Measurements from ENCODE around the gene CPEB3.

The CPEB3 gene

DNA sequence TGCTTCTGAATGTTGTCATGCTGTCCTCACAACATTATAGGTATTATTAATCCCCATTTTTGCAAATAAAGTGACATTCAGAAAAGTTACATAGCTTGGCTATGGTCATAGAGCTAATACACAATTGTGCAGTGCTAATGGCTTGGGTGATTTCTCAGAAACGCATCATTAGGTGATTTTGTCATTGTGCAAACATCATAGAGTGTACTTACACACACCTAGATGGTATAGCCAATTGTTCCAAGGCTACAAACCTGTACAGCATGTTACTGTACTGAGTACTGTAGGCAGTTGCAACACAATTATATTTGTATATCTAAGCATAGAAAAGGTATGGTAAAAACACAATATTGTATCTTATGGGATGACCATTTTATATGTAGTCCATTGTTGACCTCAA is 276.3 kb downstream of the CPEB3 start:
- DNase-seq: no peak

DNA sequence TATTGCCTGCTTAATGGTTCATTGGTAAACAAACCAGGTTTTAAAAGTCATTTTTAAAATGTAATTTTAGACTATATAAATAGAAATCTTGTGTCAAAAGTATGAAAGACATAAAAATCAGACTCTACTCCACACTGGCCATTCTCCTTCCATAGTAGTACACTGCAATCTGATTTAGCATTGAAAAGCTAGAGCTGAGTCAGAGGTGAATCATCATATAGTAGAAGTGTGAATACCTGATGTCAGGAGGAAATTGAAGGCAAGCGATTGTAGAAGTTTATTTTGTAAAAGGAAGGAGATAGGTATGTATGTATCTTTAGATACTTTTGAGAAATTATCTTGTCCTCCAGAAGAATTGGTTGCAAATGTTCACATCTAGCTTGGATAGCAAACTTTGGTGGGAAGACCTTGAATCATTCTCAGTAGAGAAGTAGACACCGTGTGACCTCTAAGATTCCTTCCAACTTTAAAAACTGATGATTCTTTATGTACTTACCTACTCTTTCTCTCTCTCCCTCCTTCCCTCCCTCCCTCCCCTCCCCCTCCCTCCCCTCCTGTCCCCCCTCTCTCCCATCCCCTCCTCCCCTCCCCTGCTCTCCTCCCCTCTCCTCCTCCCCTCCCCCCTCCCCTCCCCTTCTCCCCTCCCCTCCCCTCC is 279.2 kb downstream of the CPEB3 start:
- DNase-seq: no peak

DNA sequence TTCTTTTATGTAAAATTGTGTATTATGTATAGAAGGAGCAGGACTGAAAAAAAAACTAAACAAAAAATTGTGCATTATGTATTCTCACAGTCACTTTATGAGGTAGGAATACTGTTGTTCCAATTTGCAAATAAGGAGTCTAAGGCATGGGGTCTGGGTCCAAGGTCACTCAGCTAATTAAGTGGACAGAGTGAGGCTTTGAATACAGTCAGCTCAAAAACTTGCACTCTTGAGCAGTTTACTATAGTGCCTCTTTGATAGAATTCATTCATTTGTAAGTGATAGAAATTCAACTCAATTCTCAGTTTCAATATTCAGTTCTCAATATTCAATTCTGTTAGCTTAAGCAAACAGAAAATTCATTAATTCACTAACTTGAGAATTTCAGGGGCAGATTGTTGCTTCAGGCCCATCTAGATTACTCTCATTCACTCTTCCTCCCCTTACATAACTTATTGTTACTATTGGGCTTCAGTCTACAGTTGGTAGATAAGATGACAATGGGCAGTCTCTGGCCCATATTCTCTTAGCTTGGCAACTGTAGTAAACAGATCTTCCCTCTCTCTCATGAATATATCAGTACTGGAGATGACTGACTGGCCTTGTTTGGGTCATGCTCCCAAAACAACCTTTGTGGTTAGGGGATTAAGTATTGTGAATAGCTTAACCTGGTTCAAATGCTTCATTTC is 280.7 kb downstream of the CPEB3 start:
- DNase-seq: no peak

DNA sequence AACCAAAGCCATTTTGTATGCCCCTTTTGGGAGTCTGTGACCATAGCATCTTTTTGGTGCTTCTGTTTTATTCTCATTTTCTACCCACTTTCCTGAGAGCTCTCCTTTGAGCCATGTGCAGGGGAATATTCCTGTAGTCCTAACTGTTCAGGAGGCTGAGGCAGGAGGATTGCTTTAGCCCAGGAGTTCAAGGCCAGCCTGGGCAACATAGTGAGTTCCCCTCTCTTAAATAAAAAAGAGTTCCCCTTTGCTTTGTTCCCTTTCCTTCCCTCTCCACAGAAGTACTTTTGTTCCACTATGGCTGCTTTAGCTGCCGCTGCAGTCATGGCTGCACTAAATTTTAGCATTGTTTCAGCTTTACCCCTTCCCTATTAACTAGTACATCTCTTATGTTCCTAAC is 281.4 kb downstream of the CPEB3 start:
- DNase-seq: no peak

DNA sequence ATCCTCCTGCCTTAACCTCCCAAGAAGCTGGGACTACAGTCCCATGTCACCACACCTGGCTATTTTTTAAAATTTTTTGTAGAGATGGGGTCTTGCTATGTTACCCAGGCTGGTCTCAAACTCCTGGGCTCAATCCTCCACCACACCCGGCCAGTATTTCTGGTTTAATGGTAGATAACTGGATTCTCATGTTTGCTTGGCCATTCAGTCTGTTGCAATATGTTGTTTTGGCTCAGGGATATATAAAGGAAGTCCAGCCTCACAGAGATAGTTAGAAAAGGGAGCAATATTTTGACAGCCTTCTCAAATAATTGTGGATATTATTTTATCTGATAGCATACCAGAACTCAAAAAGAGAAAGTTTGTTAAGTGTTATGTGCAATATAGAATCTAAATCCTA is 284.9 kb downstream of the CPEB3 start:
- DNase-seq: no peak

DNA sequence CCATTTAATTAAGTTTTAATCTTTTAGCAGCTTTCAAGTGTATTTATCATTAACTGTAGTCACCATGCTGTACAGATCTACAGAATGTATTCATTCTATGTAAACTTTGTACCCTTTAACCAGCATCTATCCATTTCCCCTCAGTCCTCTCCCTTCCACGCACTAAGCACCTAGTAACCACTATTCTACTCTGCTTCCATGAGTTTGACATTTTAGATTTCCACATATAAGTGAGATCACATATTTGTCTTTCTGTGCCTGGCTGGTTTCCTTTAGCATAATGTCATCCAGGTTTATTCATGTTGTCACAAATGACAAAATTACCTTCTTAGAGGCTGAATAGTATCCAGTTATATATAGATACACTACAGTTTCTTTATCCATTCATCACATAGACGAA is 287.6 kb downstream of the CPEB3 start:
- DNase-seq: no peak

DNA sequence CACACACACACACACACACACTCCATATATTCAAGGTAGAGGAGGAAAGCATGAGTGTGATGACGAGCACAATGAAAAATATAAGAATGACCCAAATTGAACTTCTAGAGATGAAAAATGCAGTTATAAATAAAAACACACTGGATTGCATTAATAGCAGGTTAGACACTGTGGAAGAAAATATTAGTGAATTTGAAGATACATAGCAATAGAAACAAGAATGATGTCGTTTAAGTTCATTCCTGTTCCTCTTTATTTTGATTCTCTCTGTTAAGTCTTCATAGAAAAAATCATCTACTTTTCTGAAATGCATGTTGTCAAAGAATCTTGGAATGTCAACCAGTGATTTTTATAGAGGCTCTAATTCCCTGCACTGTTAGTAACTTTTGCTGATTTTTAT is 288.9 kb downstream of the CPEB3 start:
- no peak for DNase-seq

DNA sequence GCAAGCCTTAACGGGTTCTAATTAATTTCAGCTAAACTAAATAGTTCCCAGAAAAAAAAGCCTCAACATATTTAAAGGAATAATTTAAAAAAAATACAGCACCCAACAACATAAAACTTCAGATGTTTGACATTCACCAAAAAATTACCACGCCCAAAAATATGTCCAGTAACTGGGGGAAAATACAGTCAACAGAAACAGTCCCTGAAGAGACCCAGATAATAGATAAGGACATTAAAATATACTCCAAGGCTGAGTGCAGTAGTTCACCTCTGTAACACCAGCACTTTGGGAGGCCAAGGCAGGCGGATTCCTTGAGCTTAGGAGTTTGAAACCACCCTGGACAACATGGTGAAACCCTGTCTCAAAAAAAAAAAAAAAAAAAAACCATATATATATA is 289.3 kb downstream of the CPEB3 start:
- no peak for DNase-seq
